ENCODE results near the gene FPR3. TPM values are rescaled to one million over a fixed set of nuclear protein-coding genes. Genes with fewer than 3 reads are reported as not detected.
"Not testable (repeated sequence)": the region's sequence is repeated elsewhere in the genome, so short reads cannot be mapped to it uniquely, and the experiment has no call there.

FPR3 gene
- polyA plus RNA-seq, 1 of the 3 experiments (the other 2 are of a cell fraction), result 0.02 TPM

DNA sequence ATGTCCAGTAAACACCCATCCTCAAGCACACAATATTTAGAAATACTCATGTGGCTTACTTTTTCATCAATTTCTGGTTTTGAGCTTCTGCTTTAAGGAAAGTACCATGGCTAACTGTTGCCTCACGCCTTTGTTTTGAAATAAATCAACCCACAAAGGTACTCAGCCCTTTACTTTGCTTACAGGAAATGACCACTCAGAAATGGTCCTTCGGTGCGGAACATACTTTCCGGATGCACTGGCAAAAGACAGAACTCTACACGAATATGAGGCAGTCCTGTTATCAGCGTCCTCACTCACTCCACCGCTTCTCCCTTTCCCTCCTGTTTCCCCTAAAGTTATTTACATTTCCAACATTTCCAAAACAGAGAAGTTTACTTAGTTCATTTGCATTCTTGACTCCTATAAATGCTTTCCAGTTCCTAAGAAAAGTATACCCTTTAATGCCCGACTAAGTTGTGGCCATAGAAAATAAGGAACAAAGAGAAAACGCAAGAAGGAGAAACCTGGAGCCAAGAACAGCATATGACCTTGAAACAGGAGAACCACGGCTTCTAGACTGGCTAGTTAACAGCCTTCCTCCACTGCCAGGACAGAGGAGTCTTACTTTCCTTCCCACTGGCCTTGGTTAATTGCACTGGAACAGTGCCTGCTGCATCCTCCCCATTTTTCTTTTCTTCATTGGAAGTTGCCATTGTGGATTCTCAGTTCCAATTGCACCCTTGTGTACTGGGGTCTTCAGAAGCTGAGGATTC, 23.4 kb upstream of the FPR3 start (continued):
- TF ChIP-seq NRF1 (IDR thresholded peaks at IDR 0.05; ENCODE audit: low read depth, low read length) (no peak), YY1 (IDR thresholded peaks at IDR 0.05; ENCODE audit: low read depth) (no peak), FOSL2 (IDR thresholded peaks at IDR 0.05; ENCODE audit: borderline replicate concordance, low read depth) (no peak), EZH2phosphoT487 (IDR thresholded peaks at IDR 0.05; ENCODE audit: borderline replicate concordance, low read depth) (no peak), CTCF (IDR thresholded peaks at IDR 0.05) (no peak), JUND (IDR thresholded peaks at IDR 0.05) (no peak)

- H4K20me1 ChIP-seq (ENCODE audit: insufficient read depth), result no peaks in the 10 kb centered on the region
- H3K27me3 ChIP-seq (ENCODE audit: insufficient read depth), result peaks cover 16% of the 10 kb centered on the region
- POLR2A ChIA-PET, result no interaction called here
- no peaks in the 10 kb centered on the region for H3K9me3 ChIP-seq
- no peak overlapping the region for H2AFZ ChIP-seq (ENCODE audit: low read depth)
- 6% methylated on average over 6 of the region's 6 CpGs for WGBS (ENCODE audit: low lambda C conversion rate)
- no peaks in the 10 kb centered on the region for H3F3A ChIP-seq (replicated peaks; ENCODE audit: insufficient read depth)
- no peak for DNase-seq
- no peak overlapping the region for H3K27ac ChIP-seq (ENCODE audit: low read depth in 2 of 2, low read length in 1 of 2)
- no peak for TF ChIP-seq TEAD4 (IDR thresholded peaks at IDR 0.05; ENCODE audit: borderline replicate concordance, insufficient read depth)
- no peak for TF ChIP-seq CHD2 (IDR thresholded peaks at IDR 0.05; ENCODE audit: low read length, partially characterized antibody)
- TF ChIP-seq, protein P1, sequence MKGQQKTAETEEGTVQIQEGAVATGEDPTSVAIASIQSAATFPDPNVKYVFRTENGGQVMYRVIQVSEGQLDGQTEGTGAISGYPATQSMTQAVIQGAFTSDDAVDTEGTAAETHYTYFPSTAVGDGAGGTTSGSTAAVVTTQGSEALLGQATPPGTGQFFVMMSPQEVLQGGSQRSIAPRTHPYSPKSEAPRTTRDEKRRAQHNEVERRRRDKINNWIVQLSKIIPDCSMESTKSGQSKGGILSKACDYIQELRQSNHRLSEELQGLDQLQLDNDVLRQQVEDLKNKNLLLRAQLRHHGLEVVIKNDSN (IDR thresholded peaks at IDR 0.05; ENCODE audit: borderline replicate concordance, low read depth), result no peak
- TF ChIP-seq RXRA (IDR thresholded peaks at IDR 0.05; ENCODE audit: borderline replicate concordance, low read depth), result no peak
- TF ChIP-seq EP300 (IDR thresholded peaks at IDR 0.05; ENCODE audit: borderline replicate concordance in 1 of 2, low read depth in 1 of 2, low read length in 1 of 2), result no peak
- TF ChIP-seq RAD21 (IDR thresholded peaks at IDR 0.05; ENCODE audit: low read length), result no peak
- TF ChIP-seq FOSL2 (IDR thresholded peaks at IDR 0.05; ENCODE audit: borderline replicate concordance, low read depth), result no peak
- TF ChIP-seq TAF1 (IDR thresholded peaks at IDR 0.05; ENCODE audit: borderline replicate concordance, low read depth, low read length), result no peak
- no peak for TF ChIP-seq MXI1 (IDR thresholded peaks at IDR 0.05; ENCODE audit: low read depth, low read length)
- TF ChIP-seq SIN3A (IDR thresholded peaks at IDR 0.05; ENCODE audit: borderline replicate concordance, low read depth, low read length), result no peak
- no peak for TF ChIP-seq REST (IDR thresholded peaks at IDR 0.05; ENCODE audit: low read depth, low read length)
- TF ChIP-seq FOXM1 (IDR thresholded peaks at IDR 0.05; ENCODE audit: low read depth), result no peak
- no peak for TF ChIP-seq MEF2A (IDR thresholded peaks at IDR 0.05; ENCODE audit: borderline replicate concordance, low read depth)
- TF ChIP-seq SMC3 (IDR thresholded peaks at IDR 0.05; ENCODE audit: low read depth, low read length), result no peak
- no peaks in the 10 kb centered on the region for H3K36me3 ChIP-seq (replicated peaks in 1 of 2; ENCODE audit: control insufficient read depth in 1 of 2, insufficient read depth in 2 of 2, low read length in 1 of 2)
- CTCF ChIA-PET, result no interaction called here
- no peak overlapping the region for H3K4me2 ChIP-seq
- H3K9me2 ChIP-seq, result no peaks in the 10 kb centered on the region
- no peak overlapping the region for H3K9ac ChIP-seq
- H3K4me3 ChIP-seq (ENCODE audit: low read depth in 2 of 2, low read length in 1 of 2), result no peak overlapping the region
- no peaks in the 10 kb centered on the region for H3K4me1 ChIP-seq (ENCODE audit: control insufficient read depth in 1 of 2, insufficient read depth in 2 of 2, low read depth in 1 of 2, low read length in 1 of 2)
- H3K79me2 ChIP-seq (ENCODE audit: insufficient read depth), result no peaks in the 10 kb centered on the region
Observed at GRCh38 chr19:51772977-51773376, 22.0 kb upstream of the FPR3 start.

DNA sequence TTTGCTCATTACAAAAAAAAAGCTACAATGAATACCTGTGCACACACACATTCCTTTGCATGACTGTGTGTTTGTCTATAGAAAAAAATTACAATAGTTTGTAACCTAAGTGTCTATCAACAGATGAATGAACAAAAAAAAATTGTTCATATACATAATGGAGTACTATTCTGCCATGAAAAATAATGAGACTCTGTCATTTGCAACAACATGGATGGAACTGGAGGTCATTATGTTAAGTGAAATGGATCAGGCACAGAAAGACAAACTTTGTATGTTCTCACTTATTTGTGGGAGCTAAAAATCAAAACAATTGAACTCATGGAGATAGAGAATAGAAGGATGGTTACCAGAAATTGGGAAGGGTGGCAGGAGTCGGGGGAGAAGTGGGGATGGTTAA, 18.4 kb upstream of the FPR3 start:
- H3K36me3 ChIP-seq (replicated peaks in 1 of 2; ENCODE audit: control insufficient read depth in 1 of 2, insufficient read depth in 2 of 2, low read length in 1 of 2); H3K4me1 ChIP-seq (ENCODE audit: control insufficient read depth in 1 of 2, insufficient read depth in 2 of 2, low read depth in 1 of 2, low read length in 1 of 2); H3K9me2 ChIP-seq; H2AFZ ChIP-seq (ENCODE audit: low read depth); DNase-seq; POLR2A ChIA-PET; H3K79me2 ChIP-seq (ENCODE audit: insufficient read depth); H3K9ac ChIP-seq; H4K20me1 ChIP-seq (ENCODE audit: insufficient read depth); H3F3A ChIP-seq (replicated peaks; ENCODE audit: insufficient read depth); H3K9me3 ChIP-seq; H3K27ac ChIP-seq (ENCODE audit: low read depth in 2 of 2, low read length in 1 of 2); H3K27me3 ChIP-seq (ENCODE audit: insufficient read depth); H3K4me3 ChIP-seq (ENCODE audit: low read depth in 2 of 2, low read length in 1 of 2); H3K4me2 ChIP-seq: not testable (repeated sequence)
- CTCF ChIA-PET, result interaction anchor here (0.6 to 2.3 kb wide), 4 partner anchors 11 to 457 kb away, joined by 3 to 25 read pairs (median 8); no protein-coding TSS in a partner anchor
- WGBS (ENCODE audit: low lambda C conversion rate), result 10% methylated on average over 1 of the region's 1 CpG

Data from SK-N-SH (cell line).